GM18499 (cell line): ENCODE measurements around the gene FAM209B.
A peak's percentile ranks its signal among the peaks of the same experiment; 100 is the strongest.
"Not testable (repeated sequence)": the region's sequence is repeated elsewhere in the genome, so short reads cannot be mapped to it uniquely, and the experiment has no call there.

Experiments used
- ATAC-seq: cut with Tn5 transposase; IDR thresholded peaks from one replicate; pipeline ENCODE4 v1.9.1; 2021; ENCODE audit warnings: moderate number of reproducible peaks; ENCODE audit not compliant: insufficient read depth, unreplicated experiment

The FAM209B gene

DNA sequence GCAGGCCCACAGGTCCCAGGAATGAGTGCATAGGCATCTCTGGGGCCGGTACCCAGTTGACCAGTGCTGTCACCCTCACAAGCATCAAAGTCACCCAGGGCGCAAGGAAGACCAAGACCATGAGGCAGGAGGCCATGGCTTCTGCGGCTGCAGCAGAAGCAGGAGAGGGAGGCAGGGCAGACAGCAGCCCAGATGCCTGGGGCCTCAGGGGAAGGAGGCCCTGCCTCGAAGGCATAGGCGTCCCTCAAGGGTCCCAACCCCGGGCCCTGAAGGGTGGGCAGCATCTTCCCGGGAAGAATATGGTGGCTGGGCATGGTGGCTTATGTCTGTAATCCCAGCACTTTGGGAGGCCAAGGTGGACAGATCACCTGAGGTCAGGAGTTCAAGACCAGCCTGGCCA lies 5.5 kb upstream of the FAM209B start:
- ATAC-seq = no peak

DNA sequence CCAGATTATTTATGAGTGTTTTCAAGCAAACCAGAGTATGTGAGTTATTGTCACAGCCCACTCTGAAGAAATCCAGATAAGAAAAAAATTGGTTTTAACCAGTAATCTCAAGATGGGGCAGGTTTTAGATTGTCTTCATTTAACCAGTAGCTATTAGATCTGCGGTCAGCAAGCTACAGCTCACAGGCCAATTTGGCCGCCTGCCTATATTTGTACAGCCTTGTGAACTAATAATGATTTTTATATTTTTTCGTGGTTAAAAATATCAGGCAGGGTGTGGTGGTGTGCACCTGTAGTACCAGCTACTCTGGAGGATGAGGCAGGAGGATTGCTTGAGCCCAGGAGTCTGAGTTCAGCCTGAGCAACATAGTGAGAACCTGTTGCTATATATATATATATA lies 5.0 kb downstream of the FAM209B start:
- ATAC-seq = no peak

DNA sequence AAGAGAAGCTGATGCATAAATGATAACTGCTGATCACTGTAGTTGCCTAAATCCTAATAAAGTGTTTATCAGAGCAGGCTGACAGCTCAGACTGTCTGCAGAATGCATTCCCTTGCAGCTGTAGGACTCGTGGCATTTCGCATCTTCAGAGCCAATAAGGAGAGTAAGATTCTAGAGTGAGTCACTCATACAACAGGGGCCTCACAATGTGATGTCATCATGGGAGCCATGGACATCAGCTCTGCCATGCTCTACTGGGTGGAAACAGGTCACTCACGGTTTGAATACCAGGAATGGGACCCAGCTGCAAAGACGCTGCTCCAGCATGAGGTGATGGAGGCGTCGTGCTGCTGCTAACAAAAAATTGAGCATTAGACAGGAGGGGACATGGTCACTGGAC lies 7.4 kb downstream of the FAM209B start:
- ATAC-seq = no peak

DNA sequence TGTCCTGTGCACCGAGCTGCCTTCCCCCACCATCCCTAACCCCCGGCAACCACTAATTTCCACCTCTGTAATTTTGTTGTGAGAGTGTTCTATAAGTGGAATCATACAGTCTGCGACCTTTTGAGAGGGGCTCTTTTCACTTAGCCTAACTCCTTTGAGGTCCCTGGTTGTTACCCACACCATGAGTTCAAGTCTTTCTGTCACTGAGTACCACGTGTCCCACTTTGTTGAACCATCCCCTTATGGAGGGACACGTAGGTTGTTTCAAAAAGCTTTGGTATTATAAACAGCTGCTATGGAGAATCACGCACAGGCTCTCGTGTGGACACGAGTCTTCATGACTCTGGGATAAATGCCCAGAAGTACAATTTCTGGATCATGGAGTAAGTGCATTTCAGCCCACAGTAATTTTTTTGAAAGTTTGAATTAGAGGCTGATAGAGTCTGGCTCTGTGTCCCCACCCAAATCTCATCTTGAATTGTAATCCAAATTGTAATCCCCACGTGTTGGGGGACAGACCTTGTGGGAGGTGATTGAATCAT lies 9.5 kb downstream of the FAM209B start:
- no peak for ATAC-seq

DNA sequence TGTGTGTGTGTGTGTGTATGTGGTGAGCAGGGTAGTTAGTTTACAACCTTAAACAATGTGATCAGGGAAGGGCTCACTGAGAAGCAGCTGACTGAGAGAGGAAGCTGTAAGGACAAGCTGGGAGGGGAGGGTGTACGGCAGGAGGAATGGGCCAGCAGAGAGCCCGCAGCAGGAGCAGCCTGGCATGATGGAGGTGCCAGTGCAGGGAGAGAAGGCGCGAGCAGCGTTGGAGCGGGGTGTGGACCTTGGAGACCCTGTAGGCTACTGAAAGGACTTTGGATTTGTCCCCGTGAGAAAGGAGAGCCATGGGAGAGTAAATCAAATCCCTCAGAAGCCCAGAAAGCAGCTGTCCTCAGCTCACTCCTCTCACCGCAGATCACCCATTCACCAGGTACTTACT lies 18.5 kb downstream of the FAM209B start:
- ATAC-seq = no peak

DNA sequence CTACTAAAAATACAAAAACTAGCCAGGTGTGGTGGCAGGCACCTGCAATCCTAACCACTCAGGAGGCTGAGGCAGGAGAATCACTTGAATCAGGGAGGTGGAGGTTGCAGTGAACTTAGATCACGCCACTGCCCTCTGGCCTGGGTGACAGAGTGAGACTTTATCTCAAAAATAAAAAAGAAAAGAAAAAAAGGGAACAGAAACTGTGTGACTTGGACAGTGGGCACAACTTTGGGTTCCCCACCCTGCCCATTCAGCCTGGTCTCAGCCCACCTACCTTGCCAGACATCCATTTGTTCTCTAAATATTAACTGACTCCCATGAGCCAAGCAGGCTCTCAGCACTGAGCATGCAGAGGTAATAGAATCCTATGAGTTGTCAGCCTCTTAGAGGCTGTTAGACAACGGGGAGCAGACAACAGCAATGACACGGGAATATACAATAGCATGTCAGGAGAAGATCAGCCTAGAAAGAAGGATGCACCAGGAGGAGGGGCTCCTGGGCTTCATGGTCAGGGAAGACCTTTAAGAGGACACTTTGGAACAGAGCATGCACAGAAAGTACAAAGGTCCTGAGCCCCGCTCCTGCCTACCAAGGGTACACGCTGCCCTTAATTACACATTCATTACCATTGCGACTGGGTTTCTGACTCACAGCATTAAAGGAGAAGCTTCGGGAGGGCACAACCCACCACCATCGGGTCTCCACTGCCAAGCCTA lies 20.0 kb downstream of the FAM209B start:
- ATAC-seq = no peak

DNA sequence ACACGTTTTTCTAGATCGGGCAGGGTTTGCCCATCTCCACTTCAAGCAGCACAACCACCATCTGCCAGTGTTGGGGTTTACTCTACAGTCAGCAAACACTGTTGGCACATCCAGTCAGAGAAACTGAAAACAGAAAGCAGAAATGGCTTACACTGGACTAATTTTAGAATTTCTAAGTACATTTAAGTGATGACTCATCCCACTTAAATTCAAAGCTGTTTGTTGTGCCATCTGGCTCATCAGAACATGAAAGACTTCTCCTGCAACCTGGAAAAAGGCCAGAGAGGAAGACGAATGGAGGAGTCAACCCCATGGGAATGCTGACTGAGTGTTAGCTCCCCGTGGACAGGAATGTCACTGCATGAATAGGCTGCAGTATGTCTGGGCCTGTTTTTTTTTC lies 21.8 kb downstream of the FAM209B start:
- ATAC-seq = peak; percentile 71

DNA sequence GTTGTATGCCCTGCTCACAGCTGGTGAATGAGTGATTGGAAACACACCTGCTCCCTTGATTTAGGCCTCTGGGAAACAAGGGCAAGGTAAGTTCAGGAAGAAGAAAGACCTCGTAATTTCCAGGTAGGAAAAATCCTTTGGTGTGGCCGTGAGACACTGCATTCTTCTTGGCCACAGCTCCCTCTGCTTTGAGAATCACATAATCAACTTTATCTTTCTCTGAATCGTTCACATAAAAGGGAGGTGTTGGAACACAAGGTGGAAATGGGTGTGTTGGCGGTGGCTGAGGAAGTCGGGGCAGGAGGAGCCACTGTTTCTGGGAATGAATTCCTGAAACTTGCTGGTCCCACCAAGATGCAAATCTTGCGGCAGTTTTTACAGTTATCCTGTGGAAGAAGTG lies 25.9 kb downstream of the FAM209B start:
- ATAC-seq = no peak

DNA sequence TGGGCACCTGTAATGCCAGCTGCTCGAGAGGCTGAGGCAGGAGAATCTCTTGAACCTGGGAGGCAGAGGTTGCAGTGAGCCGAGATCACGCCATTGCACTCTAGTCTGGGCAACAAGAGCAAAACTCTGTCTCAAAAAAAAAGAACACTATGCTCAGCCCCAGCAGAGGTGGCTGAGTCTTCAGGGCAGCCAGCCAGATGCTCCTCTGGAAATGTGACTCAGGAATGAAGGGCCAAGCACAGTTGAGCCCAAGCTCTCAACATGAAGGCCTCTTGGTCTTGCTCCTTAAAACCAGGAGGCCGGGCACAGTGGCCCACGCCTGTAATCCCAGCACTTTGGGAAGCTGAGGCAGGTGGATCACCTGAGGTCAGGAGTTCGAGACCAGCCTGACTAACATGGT lies 31.5 kb downstream of the FAM209B start:
- ATAC-seq = not testable (repeated sequence)

DNA sequence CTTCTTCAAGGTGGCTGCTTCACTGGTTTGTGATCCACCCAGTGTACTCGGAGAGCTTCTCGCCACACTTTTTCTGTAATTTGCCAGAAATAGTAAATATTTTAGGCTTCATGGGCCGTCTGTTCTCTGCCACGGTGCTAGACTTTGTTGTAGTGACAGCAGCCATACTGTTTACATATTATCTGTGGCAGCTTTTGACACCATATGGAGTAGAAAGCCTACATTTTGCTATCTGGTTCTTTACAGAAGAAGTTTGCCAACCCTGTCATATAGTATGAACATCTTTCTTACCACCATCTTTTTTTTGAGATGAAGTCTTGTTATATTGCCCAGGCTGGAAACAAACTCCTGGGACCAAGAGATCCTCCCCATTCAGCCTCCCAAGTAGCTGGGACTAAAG lies 32.5 kb downstream of the FAM209B start:
- ATAC-seq = no peak

DNA sequence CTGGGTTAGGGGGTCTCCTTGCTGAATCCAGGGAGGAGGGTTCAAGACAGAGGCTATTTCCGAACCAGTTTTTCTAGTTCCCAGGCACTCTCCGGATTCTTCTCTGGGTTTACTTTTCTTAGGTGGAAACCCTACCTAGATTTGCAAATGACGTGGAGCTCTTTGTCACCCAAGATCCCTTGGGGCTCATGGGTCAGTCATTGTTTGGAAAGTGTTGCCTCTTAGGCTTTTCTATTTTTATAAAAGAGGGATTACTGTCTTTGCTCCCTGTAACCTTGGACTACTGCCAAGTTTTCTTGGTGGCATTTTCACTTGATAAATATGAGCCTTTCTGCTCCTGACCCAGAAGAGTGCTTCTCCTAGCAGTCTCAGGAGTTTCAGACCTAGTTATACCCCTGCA lies 33.6 kb downstream of the FAM209B start:
- no peak for ATAC-seq

DNA sequence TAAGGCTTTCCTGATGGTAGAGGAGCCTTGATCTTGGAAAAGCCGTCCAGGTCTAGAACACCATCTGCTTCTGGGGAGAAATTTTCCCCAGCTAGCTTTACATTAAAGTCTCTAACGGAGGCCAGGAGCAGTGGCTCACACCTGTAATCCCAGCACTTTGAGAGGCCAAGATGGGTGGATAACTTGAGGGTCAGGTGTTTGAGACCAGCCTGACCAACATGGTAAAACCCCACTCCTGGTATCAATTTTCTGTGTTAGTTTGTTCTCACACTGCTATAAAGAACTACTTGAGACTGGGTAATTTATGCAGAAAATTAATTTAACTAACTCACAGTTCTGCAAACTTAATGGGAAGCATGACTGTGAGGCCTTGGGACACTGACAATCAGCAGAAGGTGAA lies 37.8 kb downstream of the FAM209B start:
- ATAC-seq = no peak

DNA sequence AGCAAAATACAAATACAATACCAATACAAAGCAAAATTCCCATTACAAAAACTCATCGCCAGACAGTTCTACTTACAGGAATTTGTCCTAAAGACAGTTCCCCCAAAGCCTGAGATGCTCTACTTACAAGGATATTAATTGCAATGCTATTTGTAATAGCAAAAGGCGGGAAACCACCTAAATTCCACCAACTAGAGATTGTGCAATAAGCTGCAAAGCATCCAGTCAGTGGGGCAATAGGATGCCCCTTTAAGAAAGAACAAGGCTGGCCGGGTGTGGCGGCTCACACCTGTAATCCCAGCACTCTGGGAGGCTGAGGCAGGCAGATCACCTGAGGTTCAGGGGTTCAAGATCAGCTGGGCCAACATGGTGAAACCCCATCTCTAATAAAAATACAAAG lies 39.1 kb downstream of the FAM209B start:
- no peak for ATAC-seq

DNA sequence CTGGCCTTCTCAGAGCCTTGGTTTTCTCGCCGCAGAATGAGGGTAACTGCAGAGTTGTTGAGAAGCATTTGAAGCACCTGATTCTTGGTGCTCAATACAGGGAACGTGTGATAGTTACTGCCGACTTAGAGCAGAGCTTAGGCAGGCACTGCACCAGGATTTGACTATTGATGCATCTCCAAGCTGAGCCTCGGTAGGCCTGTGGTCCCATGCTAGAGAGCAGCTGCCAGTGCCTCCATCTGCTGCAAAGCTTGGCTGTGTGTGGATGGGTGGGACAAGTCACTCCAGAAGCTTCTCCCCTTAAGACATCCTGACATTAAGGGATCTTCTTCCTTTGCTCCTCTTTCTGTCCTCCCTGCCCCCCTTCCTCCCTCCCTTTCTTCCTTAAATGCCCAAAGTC lies 40.9 kb downstream of the FAM209B start:
- ATAC-seq = no peak

DNA sequence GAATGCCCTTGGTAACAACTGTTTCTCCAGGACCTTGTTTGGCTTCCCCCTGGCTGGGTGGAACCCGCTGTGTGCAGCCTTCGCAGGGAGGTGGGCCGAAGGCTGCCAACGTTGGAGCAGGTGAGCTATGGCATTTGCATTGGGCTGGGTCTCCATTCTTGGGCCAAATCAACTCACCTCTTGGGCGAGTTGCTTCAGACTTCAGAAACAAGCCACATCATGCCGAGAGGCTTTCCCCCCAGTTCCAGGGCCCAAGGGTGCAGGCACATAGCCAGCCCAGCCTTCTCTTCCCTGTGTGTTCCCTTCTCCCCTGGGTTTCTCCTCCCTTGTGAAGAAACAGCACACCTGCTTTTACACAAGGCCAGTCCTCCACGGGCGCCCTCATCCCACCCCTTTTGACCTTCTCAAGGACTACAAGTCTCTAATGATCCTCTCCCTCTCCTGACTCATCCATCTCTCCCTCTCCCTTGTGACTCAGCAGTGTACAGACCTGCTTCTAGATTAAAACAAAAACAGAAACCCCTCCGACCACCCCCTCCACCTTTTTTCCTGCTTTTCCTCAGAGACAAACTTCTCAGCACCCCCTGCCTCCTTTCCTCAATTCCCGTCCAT lies 41.6 kb downstream of the FAM209B start:
- ATAC-seq = no peak

DNA sequence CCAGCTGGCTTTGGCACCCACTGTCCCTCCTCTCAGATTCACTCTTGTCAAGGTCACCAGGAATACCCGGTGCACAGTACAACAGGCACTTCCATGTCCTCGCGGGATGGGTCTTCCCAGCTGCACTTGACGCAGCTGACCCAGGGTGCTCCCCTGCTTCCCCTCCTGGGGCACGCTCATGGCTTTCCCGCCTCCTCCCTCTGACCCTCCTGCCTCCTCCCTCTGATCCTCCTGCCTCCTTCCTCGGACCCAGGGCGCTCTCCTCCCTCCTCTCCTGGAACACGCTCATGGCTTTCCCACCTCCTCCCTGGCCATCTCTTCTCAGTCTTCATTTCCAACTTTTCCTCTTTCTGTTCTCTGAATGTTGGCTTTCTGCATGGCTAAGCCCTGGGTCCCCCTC lies 42.1 kb downstream of the FAM209B start:
- no peak for ATAC-seq

DNA sequence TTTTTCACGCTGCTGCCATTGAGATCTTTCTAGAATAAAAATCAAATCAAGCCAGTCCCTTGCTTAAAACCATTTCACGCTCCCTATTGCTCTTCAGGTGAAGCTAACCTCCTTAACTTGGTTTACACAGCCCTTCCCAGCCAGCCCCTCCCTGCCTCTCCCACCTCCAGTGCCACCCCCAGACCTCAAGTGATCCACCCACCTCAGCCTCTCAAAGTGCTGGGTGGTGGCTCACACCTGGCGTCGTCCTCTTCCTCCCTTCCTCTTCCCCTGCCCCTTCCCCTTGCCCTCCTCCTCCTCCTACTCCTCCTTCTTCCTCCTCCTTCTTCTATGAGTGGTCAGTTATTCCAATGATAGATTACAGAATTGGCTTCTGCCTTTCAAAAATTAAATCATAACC lies 42.9 kb downstream of the FAM209B start:
- ATAC-seq = no peak

DNA sequence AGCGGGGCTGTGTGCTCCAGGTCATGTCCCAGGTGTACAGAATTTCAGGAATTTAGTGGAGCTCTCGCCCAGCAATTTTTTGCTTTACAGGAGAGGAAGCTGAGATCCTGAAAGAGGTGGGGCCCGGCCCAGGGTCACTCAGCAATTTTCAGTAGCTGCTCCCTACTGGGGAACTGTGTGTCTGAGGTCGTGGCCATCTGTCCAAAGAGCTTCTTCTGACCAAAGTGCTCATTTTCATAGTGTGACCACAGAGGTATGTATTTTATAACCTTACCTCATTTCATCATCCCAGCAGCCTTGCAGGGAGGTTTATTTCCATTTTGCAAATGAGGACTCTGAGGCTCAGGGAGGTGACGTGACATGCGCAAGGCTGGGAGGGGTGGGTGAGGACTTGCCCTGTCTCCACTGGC lies 46.3 kb downstream of the FAM209B start:
- ATAC-seq = no peak

DNA sequence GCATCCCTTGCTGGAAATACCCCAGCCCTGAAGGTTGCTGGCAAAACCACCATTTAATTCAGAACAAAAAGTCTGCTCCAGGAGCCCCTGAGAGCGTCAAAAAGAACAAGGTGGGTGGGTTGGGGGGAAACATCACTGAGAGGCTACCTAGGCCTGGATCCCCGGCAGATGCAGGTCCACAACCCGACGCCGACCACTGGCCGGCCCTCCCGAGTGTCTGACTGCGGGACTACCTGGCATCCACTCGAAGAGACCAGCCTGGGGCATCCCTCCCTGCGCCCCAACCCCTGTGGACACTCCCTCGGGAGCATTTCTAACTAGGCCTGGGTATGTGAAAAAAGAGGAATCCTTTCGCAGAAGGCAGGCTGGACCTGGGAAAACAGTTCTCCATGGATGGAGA lies 47.2 kb downstream of the FAM209B start:
- ATAC-seq = no peak

DNA sequence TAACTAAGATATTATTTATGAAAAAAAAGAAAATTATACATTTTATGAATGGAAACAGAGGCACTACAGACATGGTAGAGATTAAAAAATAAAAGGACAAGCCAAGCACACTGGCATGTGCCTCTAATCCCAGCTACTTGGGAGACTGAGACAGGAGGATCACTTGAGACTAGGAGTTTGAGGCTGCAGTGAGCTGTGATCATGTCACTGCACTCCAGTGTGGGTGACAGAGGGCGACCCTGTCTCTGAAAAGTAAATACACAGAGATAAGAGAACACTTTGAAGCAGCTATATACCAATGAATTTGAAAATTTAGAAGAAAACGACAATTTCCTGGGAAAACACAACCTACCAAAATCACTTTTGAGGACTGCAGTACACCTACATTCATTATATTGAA lies 48.7 kb downstream of the FAM209B start:
- no peak for ATAC-seq

DNA sequence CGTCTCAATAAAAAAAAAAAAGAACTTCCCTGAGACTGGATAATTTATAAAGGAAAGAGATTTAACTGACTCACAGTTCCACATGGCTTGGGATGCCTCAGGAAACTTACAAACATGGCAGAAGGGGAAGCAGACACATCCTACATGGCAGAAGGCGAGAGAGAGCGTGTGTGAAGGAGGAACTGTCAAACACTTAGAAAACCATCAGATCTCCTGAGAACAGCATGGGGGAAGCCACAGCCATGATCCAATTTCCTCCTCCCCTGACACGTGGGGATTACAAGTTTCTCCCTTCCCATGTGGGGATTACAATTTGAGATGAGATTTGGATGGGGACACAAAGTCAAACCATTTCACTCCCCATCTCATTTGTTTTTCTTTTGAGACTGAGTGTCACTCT lies 49.5 kb downstream of the FAM209B start:
- no peak for ATAC-seq

DNA sequence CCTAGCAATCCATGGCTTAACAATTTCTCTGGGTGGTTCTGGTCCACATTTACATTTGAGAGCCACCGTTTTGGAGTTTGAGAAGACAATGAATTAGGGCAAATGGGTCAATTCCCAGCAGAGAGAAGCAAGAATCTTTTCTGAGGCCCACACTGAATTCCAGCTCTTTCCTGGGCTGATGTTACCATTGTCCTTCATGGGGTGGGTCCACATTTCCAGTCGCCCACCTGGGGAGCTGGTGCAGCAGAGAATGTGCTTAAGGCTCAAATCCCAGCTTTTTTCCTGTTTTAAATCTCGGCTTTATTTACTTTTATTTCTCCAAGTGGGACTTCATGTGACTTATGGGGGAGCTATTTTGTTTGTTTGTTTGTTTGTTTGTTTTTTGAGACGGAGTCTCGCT lies 51.9 kb downstream of the FAM209B start:
- no peak for ATAC-seq
